Esophagus (tissue), 2 donors: ENCODE measurements around the gene MPST. TPM values are rescaled to one million over a fixed set of nuclear protein-coding genes. Genes with fewer than 3 reads are reported as not detected.
"Not testable (repeated sequence)": the region's sequence is repeated elsewhere in the genome, so short reads cannot be mapped to it uniquely, and the experiment has no call there.

ENCODE experiments used
- H3K27ac ChIP-seq, 2 donors: one replicate each; pipeline ENCODE4 v1.5.1; 2013; ENCODE audit warnings: low read depth in 2 of 2, mild to moderate bottlenecking in 2 of 2, inconsistent platforms in 1 of 2, low read length in 1 of 2, moderate library complexity in 1 of 2
- H3K27me3 ChIP-seq, 2 donors: one replicate each; pipeline ENCODE4 v1.6.1; 2013; ENCODE audit warnings: low read length in 2 of 2, control low read depth in 1 of 2, mild to moderate bottlenecking in 1 of 2; ENCODE audit not compliant: insufficient read depth in 2 of 2, control insufficient read depth in 1 of 2
- H3K36me3 ChIP-seq, 2 donors: one replicate each; pipeline ENCODE4 v1.6.1; 2013; ENCODE audit warnings: low read length in 1 of 2; ENCODE audit not compliant: control insufficient read depth in 2 of 2, insufficient read depth in 2 of 2
- H3K4me1 ChIP-seq, 2 donors: one replicate each; pipeline ENCODE4 v1.6.1; 2013; ENCODE audit warnings: low read length in 1 of 2; ENCODE audit not compliant: control insufficient read depth in 2 of 2, insufficient read depth in 2 of 2
- H3K4me3 ChIP-seq, 2 donors: one replicate each; pipeline ENCODE4 v1.5.1; 2013; ENCODE audit warnings: low read length in 2 of 2, mild to moderate bottlenecking in 2 of 2, low read depth in 1 of 2, moderate library complexity in 1 of 2
- H3K9me3 ChIP-seq, 2 donors: one replicate each; pipeline ENCODE4 v1.6.1; 2013; ENCODE audit warnings: mild to moderate bottlenecking in 2 of 2, low read depth in 1 of 2, low read length in 1 of 2, moderate library complexity in 1 of 2; ENCODE audit not compliant: control insufficient read depth in 2 of 2, insufficient read depth in 1 of 2
- WGBS, 2 donors: extraction: QIAGEN DNeasy Blood & Tissue Kit; methylation state at CpG; one replicate each; pipeline ENCODE4 v1.1.7; 2013; 5-methylcytosine and 5-hydroxymethylcytosine counted together
- polyA plus RNA-seq, 2 donors: library from polyadenylated mRNA; stranded (reverse); fragments of 200-250 nt; gene quantifications; one replicate each; pipeline ENCODE4 v1.2.3, GENCODE V29; 2013
- donor health status: healthy with polysubstance abuse.
- donor health status: Bipolar disorder and iron deficiency.

The MPST gene
- polyA plus RNA-seq, 2 donors = 104 to 147 TPM

DNA sequence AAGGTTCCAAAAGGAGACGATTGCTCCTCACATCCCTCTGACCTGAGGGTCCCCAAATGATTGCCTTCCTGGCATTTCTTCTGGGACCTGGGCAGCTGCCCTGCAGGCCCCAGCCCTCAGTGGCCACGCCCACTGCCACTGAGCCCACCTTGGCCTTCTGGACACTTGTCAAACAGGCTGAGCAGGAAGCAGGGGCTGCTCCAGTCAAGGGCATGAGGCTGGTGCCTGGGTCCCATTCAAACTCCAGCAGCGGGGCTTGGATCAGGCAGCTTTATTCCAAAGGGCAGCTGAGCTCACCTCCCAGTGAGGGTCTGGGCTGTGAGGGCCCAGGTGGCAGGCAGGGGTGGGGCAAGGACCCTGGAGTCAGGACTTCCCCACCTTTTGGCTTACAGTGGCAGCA, 45.6 kb downstream of the MPST start:
- WGBS, 2 donors = 57 to 72% methylated on average over 3 of the region's 3 CpGs
- Histone ChIP-seq H3K4me3 (no peak overlapping the region), H3K36me3 (no peaks in the 10 kb centered on the region), H3K27ac (no peak overlapping the region), H3K4me1 (peaks cover 0 to 3% of the 10 kb centered on the region in 2 donors), H3K27me3 (peaks cover 0 to 4% of the 10 kb centered on the region in 2 donors), H3K9me3 (peaks cover 0 to 3% of the 10 kb centered on the region in 2 donors)

DNA sequence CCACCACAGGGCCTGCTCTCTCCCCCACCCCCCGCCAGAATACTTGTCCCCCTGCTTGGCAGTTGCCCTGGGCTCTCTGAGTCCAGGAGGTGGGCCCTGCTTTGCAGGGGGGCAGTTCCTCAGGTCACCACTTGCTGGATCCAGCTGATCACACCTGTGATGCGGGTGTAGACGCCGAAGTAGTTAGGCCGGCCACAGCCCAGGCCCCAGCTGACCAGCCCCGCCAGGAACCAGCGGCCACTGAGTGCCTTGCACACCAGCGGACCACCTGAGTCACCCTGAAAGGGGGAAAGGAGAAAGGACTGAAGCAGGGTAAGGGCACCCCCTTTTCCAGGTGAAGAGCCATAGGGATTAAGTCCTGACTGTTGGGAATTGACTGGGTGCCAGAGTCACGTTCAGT, 46.4 kb downstream of the MPST start:
- Histone ChIP-seq H3K27me3 (peaks cover 0 to 4% of the 10 kb centered on the region in 2 donors), H3K9me3 (peaks cover 0 to 3% of the 10 kb centered on the region in 2 donors), H3K4me1 (peaks cover 0 to 3% of the 10 kb centered on the region in 2 donors), H3K27ac (no peak overlapping the region), H3K36me3 (no peaks in the 10 kb centered on the region), H3K4me3 (no peak overlapping the region)
- WGBS, 2 donors = 86 to 90% methylated on average over 9 of the region's 9 CpGs

DNA sequence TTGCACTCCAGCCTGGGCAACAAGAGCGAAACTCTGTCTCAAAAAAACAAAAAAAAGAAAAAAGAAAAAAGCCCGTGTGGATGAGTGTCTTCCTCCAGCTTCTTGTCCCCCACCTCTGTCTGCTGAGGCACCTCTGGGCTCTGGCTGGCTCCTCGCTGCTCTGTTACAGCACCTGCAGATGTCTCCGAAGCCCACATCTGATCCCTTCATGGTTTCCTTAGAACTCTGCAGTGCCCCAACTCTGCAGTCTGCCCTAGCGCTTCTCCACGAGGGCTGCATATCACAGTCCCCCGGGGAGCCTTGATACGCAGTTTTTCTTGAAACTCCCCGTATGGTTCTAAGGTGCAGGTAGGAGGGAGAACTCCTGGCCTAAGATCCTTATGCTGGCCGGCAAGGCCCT, 47.9 kb downstream of the MPST start:
- H3K27me3 ChIP-seq = peaks cover 0 to 4% of the 10 kb centered on the region in 2 donors
- no peak overlapping the region for H3K27ac ChIP-seq
- WGBS, 2 donors = 80 to 82% methylated on average over 10 of the region's 10 CpGs
- peaks cover 0 to 3% of the 10 kb centered on the region in 2 donors for H3K9me3 ChIP-seq
- no peaks in the 10 kb centered on the region for H3K36me3 ChIP-seq
- H3K4me3 ChIP-seq = no peak overlapping the region
- peaks cover 0 to 3% of the 10 kb centered on the region in 2 donors for H3K4me1 ChIP-seq

DNA sequence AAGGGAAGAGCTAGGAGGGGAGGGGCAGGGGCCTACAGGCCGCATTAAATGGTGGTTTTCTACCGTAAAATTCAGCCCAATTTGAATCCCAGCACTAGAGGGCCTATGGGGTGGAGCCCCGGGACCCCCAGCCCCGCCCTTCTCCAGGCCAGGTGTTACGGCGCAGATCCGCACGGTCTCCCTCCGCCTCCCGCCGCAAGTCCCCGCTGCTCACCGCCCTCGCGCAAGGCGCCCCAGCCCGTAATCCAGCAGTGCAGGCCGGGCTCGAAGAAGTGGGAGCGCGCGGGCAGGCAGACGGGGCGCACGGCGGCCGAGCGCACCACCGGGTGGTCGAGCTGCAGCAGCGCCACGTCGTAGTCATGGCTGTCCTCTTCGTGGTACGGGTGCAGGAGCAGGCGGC, 49.3 kb downstream of the MPST start:
- H3K27ac ChIP-seq = no peak overlapping the region
- WGBS, 2 donors = 7 to 13% methylated on average over 34 to 36 of the region's 36 CpGs
- H3K27me3 ChIP-seq = peaks cover 0 to 4% of the 10 kb centered on the region in 2 donors
- H3K4me3 ChIP-seq = no peak overlapping the region
- peaks cover 0 to 3% of the 10 kb centered on the region in 2 donors for H3K4me1 ChIP-seq
- peaks cover 0 to 3% of the 10 kb centered on the region in 2 donors for H3K9me3 ChIP-seq
- H3K36me3 ChIP-seq = no peaks in the 10 kb centered on the region

DNA sequence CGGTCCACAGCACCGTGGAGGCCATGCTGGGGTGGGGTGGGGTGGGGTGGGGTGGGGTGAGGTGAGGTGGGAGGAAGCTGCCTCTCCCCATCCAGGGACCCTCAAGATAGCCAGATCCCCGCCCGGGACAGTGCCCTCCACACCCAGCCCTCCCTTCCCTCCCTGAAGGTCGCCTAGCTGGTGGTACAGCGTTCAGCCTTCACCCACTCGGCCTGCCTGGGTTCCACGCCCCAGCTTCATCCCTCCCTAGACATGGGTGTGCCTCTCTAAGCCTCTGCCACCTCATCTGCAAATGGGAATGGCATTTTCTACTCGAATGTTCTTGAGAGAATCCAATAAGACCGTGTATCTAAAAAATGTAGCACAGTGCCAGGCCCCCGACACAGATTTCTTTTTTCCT, 49.8 kb downstream of the MPST start:
- WGBS, 2 donors = 23 to 29% methylated on average over 10 to 11 of the region's 11 CpGs
- Histone ChIP-seq H3K36me3 (no peaks in the 10 kb centered on the region), H3K4me3 (no peak overlapping the region), H3K27ac (no peak overlapping the region), H3K9me3 (peaks cover 0 to 3% of the 10 kb centered on the region in 2 donors), H3K27me3 (peaks cover 0 to 4% of the 10 kb centered on the region in 2 donors), H3K4me1 (peaks cover 0 to 3% of the 10 kb centered on the region in 2 donors)

GRCh38 chr22:37069719-37070118, 50.2 kb downstream of the MPST start:
- Histone ChIP-seq H3K36me3 (no peaks in the 10 kb centered on the region), H3K27ac (no peak overlapping the region), H3K4me3 (no peak overlapping the region), H3K27me3 (peaks cover 0 to 4% of the 10 kb centered on the region in 2 donors), H3K4me1 (peaks cover 0 to 3% of the 10 kb centered on the region in 2 donors), H3K9me3 (peaks cover 0 to 3% of the 10 kb centered on the region in 2 donors)
- 75 to 79% methylated on average over 9 of the region's 9 CpGs for WGBS, 2 donors

DNA sequence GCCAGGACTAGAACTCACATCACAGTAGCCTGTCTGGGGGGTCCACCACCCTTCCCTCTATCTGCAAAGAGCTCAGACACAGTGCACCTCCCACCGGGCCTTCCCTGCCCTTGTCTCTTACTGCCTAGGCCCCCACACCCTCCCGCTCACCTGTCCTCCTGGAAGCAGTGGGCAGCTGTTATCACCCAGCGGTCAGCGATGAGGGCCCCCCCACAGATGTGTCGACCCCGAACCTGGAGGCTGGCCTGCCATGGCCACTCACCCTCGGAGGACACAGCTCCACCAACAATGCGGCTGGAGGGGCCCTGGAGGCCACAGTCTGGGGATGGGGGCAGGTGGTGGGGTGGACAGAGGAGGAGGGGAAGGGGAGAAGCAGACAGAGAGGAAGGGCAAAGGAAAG, 50.8 kb downstream of the MPST start:
- peaks cover 0 to 3% of the 10 kb centered on the region in 2 donors for H3K4me1 ChIP-seq
- WGBS, 2 donors = 68 to 74% methylated on average over 8 of the region's 8 CpGs
- H3K27me3 ChIP-seq = peaks cover 0 to 4% of the 10 kb centered on the region in 2 donors
- peaks cover 0 to 3% of the 10 kb centered on the region in 2 donors for H3K9me3 ChIP-seq
- no peak overlapping the region for H3K4me3 ChIP-seq
- no peak overlapping the region for H3K27ac ChIP-seq
- H3K36me3 ChIP-seq = no peaks in the 10 kb centered on the region

DNA sequence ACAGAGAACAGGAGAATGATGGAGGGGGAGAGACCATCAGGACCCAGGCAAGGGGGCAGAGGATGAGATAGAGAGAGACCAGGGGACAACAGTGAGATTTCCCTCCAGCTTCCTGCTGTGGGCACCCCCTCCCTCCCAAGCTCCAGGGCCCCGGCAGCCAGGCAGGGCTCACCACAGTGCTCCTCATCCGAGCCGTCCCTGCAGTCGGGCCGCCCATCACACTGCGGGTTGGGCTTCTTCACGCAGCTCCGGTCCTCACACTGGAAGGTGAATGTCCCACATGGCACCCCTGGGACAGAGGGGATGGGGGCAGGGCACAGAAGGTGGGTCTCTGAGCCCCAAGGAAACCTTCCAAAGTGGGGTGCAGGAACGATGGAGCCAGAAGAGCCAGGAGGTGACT, 51.2 kb downstream of the MPST start:
- H3K27ac ChIP-seq = no peak overlapping the region
- peaks cover 0 to 4% of the 10 kb centered on the region in 2 donors for H3K27me3 ChIP-seq
- no peaks in the 10 kb centered on the region for H3K36me3 ChIP-seq
- H3K9me3 ChIP-seq = peaks cover 0 to 3% of the 10 kb centered on the region in 2 donors
- H3K4me3 ChIP-seq = no peak overlapping the region
- 47 to 55% methylated on average over 9 of the region's 9 CpGs for WGBS, 2 donors
- H3K4me1 ChIP-seq = peaks cover 0 to 3% of the 10 kb centered on the region in 2 donors

DNA sequence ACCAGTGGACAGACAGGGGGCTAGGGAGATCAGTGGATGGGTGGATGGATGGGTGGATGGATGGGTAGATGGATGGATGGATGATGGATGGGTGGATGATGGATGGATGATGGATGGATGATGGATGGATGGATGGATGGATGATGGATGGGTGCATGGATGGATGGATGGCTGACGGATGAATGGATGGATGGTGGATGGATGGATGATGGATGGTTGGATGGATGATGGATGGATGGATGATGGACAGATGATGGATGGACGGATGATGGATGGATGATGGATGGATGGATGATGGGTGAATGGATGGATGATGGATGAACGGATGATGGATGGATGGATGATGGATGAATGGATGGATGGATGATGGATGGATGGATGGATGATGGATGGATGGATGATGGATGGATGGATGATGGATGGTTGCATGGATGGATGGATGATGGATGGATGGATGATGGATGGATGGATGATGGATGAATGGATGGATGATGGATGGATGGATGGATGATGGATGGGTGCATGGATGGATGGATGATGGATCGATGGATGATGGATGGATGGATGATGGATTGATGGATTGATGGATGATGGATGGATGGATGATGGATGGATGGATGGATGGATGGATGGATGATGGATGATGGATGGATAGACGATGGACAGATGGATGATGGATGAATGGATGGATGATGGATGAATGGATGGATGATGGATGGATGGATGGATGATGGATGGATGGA, 52.5 kb downstream of the MPST start:
- H3K27me3 ChIP-seq, H3K27ac ChIP-seq, H3K4me3 ChIP-seq, H3K9me3 ChIP-seq, H3K4me1 ChIP-seq, H3K36me3 ChIP-seq: not testable (repeated sequence)
- 95 to 97% methylated on average over 5 of the region's 5 CpGs for WGBS, 2 donors

DNA sequence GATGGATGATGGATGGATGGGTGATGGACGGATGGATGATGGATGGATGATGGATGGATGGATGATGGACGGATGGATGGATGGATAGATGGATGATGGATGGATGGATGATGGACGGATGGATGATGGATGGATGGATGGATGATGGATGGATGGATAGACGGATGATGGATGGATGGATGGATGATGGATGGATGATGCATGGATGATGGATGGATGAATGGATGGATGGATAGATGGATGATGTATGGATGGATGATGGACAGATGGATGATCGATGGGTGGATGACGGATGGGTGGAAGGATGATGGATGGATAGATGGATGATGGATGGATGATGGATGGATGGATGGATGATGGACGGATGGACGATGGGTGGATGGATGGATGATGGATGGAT, 53.1 kb downstream of the MPST start:
- H3K4me3 ChIP-seq = no peak overlapping the region
- H3K27me3 ChIP-seq = peaks cover 0 to 4% of the 10 kb centered on the region in 2 donors
- H3K36me3 ChIP-seq = no peaks in the 10 kb centered on the region
- H3K27ac ChIP-seq = no peak overlapping the region
- peaks cover 0 to 2% of the 10 kb centered on the region in 2 donors for H3K9me3 ChIP-seq
- H3K4me1 ChIP-seq = peaks cover 0 to 3% of the 10 kb centered on the region in 2 donors
- WGBS, 2 donors = 95% methylated on average over 8 of the region's 8 CpGs
